B cell (primary cell): Measurements from ENCODE around the gene CDK5RAP3. TPM values are rescaled to one million over a fixed set of nuclear protein-coding genes. Genes with fewer than 3 reads are reported as not detected.

Experiments
- ATAC-seq: fragments of 200-7000 bp; cut with Tn5 transposase; one replicate; pipeline ENCODE4 v1.10.0; 2021; ENCODE audit warnings: low read depth, mild to moderate bottlenecking, moderate number of reproducible peaks, moderate library complexity
- CTCF ChIA-PET: fragments of 350-600 bp; sonication (Branson Sonifier 250); formaldehyde crosslinking; loops from one replicate; lab custom pipeline; 2021; ENCODE audit warnings: antibody characterized with exemption, inconsistent platforms; lab: Charles Lee
- POLR2A ChIA-PET: fragments of 350-600 bp; sonication (Branson Sonifier 250); formaldehyde crosslinking; loops from one replicate; lab custom pipeline; 2021; ENCODE audit warnings: antibody characterized with exemption; lab: Charles Lee
- DNase-seq: peaks from one replicate; pipeline ENCODE4 v3.0.0; 2013
- H2AFZ ChIP-seq: 2 replicates; pipeline ENCODE4 v1.6.1; 2012; ENCODE audit warnings: mild to moderate bottlenecking, low read depth, low read length; ENCODE audit not compliant: insufficient read depth, poor library complexity, severe bottlenecking
- H3K27ac ChIP-seq, 2 donors: 1 replicate in 1 of 2; 2 replicates in 1 of 2; pipeline ENCODE4 v1.5.1; 2012 to 2013; ENCODE audit warnings: low read length in 2 of 2, mild to moderate bottlenecking in 2 of 2, moderate library complexity in 1 of 2
- H3K27me3 ChIP-seq, 4 experiments: fragments of 200-600 bp in 1 of 4; sonication (generic) in 1 of 4; replicated peaks in 1 of 4; 1 replicate in 2 of 4; 2 replicates in 2 of 4; pipeline versions ENCODE4 v1.6.1 to v1.7.0; 2013 to 2016; ENCODE audit warnings: low read length in 3 of 4, mild to moderate bottlenecking in 2 of 4, mixed read lengths in 1 of 4, moderate library complexity in 1 of 4; ENCODE audit not compliant: insufficient read depth in 4 of 4, control insufficient read depth in 3 of 4; ENCODE audit errors: control extremely low read depth in 1 of 4
- H3K36me3 ChIP-seq, 2 experiments: replicated peaks in 1 of 2; 1 replicate in 1 of 2; 2 replicates in 1 of 2; pipeline versions ENCODE4 v1.6.1 to v1.7.1; 2013; ENCODE audit warnings: low read length in 1 of 2; ENCODE audit not compliant: insufficient read depth in 2 of 2, control insufficient read depth in 1 of 2; ENCODE audit errors: control extremely low read depth in 1 of 2, extremely low read depth in 1 of 2
- H3K4me1 ChIP-seq, 2 donors: fragments of 200-600 bp in 1 of 2; sonication (generic) in 1 of 2; 1 replicate in 1 of 2; 2 replicates in 1 of 2; pipeline versions ENCODE4 v1.5.1 to v1.6.1; 2013 to 2017; ENCODE audit warnings: low read length in 2 of 2; ENCODE audit not compliant: control insufficient read depth in 2 of 2, insufficient read depth in 2 of 2
- H3K4me2 ChIP-seq: replicated peaks from 2 replicates; pipeline ENCODE3; 2012; ENCODE audit warnings: mild to moderate bottlenecking, low read depth, low read length; ENCODE audit not compliant: poor library complexity, severe bottlenecking
- H3K4me3 ChIP-seq, 5 experiments: fragments of 200-600 bp in 1 of 5; sonication (generic) in 1 of 5; 1 replicate in 3 of 5; 2 replicates in 2 of 5; pipeline versions ENCODE4 v1.5.1 to v1.7.0; 2011 to 2016; ENCODE audit warnings: low read length in 4 of 5, mild to moderate bottlenecking in 4 of 5, low read depth in 2 of 5, control low read depth in 1 of 5, moderate library complexity in 1 of 5; ENCODE audit not compliant: insufficient read depth in 1 of 5; ENCODE audit errors: control extremely low read depth in 1 of 5, extremely low read depth in 1 of 5
- H3K79me2 ChIP-seq: fragments of 200-600 bp; sonication (generic); one replicate; pipeline ENCODE4 v1.6.0; 2016; ENCODE audit warnings: low read length; ENCODE audit not compliant: control insufficient read depth, insufficient read depth
- H3K9ac ChIP-seq: fragments of 200-600 bp; sonication (generic); 2 replicates; pipeline ENCODE4 v1.6.1; 2017; ENCODE audit warnings: mild to moderate bottlenecking, low read length, moderate library complexity
- H3K9me3 ChIP-seq, 3 donors: one replicate each; pipeline versions ENCODE4 v1.6.1 to v1.7.1; 2013; ENCODE audit warnings: low read length in 2 of 3; ENCODE audit not compliant: control insufficient read depth in 2 of 3, insufficient read depth in 1 of 3; ENCODE audit errors: control extremely low read depth in 1 of 3
- H4K20me1 ChIP-seq: 2 replicates; pipeline ENCODE4 v1.6.0; 2012; ENCODE audit warnings: mild to moderate bottlenecking, low read length; ENCODE audit not compliant: insufficient read depth, control insufficient read depth, poor library complexity, severe bottlenecking
- H3K27ac Mint-ChIP-seq: one replicate; pipeline ENCODE4 v1.8.0; 2021; ENCODE audit warnings: mixed read lengths
- H3K27me3 Mint-ChIP-seq: one replicate; pipeline ENCODE4 v1.8.0; 2021; ENCODE audit warnings: mixed read lengths
- H3K4me1 Mint-ChIP-seq: one replicate; pipeline ENCODE4 v1.8.0; 2021; ENCODE audit warnings: mixed read lengths
- H3K4me3 Mint-ChIP-seq: one replicate; pipeline ENCODE4 v1.8.0; 2021; ENCODE audit warnings: mixed read lengths
- H3K9me3 Mint-ChIP-seq: one replicate; pipeline ENCODE4 v1.8.0; 2022; ENCODE audit warnings: mixed read lengths; ENCODE audit not compliant: insufficient read depth
- CTCF ChIP-seq: fragments of 200-600 bp; IDR thresholded peaks from one replicate; pipeline ENCODE4 v1.8.0; 2022; ENCODE audit warnings: antibody characterized with exemption, mild to moderate bottlenecking
- EZH2 ChIP-seq: IDR thresholded peaks from 2 replicates; pipeline ENCODE4 v1.6.1; 2012; ENCODE audit warnings: borderline replicate concordance, low read depth, mild to moderate bottlenecking, moderate library complexity, low read length; ENCODE audit not compliant: insufficient read depth, poor library complexity, severe bottlenecking
- WGBS: methylation state at CpG from one replicate; pipeline ENCODE4 v1.1.5; 2013; ENCODE audit warnings: missing lambda C conversion rate; ENCODE audit not compliant: insufficient coverage; 5-methylcytosine and 5-hydroxymethylcytosine counted together
- intact Hi-C: fragments of 100-400 bp; cut with micrococcal nuclease; formaldehyde crosslinking; loops from one replicate; pipeline ENCODE4 v1.10.0; 2022
- polyA plus RNA-seq: library from polyadenylated mRNA; depleted of rRNA; stranded (reverse); fragments of >200 nt; gene quantifications from 2 replicates; pipeline ENCODE4 v1.2.3, GENCODE V29; 2012
- total RNA-seq, 2 donors: library from RNA; stranded (reverse); fragments of 120-200 nt in 1 of 2; gene quantifications; 1 replicate in 1 of 2; 2 replicates in 1 of 2; pipeline versions ENCODE4 v1.2.3 to v1.2.4, GENCODE V29; 2013 to 2022

CDK5RAP3 gene
- total and polyA plus RNA-seq, 2 donors (not counting 1 experiment from before 2014, with no cell fraction given) = 417 to 728 TPM

DNA sequence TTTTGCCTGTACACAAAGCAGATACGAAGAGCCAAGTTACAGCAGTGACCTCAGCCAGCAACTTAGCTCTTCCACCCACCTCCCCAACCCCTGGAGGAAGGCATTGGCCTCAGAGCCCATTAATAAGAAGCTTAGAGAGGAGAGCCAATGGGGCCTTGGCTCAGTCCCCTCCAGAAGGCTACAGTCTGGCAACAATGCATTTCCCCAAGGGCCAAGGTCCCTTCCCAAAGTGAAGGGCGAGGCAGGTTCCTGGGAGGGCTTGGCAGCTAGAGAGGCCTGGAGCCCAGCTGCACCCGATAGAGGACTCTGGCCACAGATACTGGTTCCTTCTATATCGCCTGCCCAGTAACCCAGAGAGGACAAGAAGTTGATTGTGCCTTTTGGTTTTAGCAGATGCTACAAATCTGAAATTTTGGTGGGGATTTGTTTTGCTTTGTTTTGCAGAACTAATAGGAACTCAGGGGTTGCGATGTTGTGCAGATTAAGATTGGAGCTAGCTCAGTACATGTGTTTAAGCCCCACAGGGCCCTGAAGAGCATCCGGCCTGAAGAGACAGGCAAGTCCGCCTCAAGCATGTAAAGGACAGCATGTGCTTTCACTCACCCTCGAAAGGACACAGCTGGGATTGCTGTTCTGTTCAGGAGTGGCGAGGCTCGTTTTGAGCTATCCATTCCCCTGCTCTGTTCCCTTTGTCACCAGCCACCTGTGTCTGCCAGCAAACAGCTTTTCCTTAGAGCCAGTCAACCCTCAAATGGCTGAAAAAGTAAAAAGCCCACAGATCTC lies 41.5 kb upstream of the CDK5RAP3 start:
- H2AFZ ChIP-seq = no peak overlapping the region
- ChIA-PET POLR2A (interaction anchor here (0.6 kb wide), 1 partner anchor 93 kb away, joined by 6 read pairs; no protein-coding TSS in a partner anchor), CTCF (interaction anchor here (1.8 kb wide), 1 partner anchor 18 kb away, joined by 5 read pairs; no protein-coding TSS in a partner anchor)
- no peaks in the 10 kb centered on the region for H3K79me2 ChIP-seq
- H3K36me3 ChIP-seq = peaks cover 13 to 45% of the 10 kb centered on the region in 2 experiments
- H3K9ac ChIP-seq = no peak overlapping the region
- Mint-ChIP-seq H3K27ac (no peak overlapping the region), H3K27me3 (no peaks in the 10 kb centered on the region), H3K4me1 (no peaks in the 10 kb centered on the region), H3K4me3 (no peak overlapping the region), H3K9me3 (no peaks in the 10 kb centered on the region)
- no peaks in the 10 kb centered on the region for H3K9me3 ChIP-seq
- H3K4me1 ChIP-seq = no peaks in the 10 kb centered on the region
- WGBS = 87% methylated on average over 10 of the region's 10 CpGs
- H3K4me2 ChIP-seq = no peak overlapping the region
- H4K20me1 ChIP-seq = no peaks in the 10 kb centered on the region
- DNase-seq = no peak
- intact Hi-C loops = no loop called here
- no peaks in the 10 kb centered on the region for H3K27me3 ChIP-seq
- TF ChIP-seq CTCF (no peak), EZH2 (no peak)
- ATAC-seq = no peak
- H3K27ac ChIP-seq = no peak overlapping the region
- H3K4me3 ChIP-seq = no peak overlapping the region

DNA sequence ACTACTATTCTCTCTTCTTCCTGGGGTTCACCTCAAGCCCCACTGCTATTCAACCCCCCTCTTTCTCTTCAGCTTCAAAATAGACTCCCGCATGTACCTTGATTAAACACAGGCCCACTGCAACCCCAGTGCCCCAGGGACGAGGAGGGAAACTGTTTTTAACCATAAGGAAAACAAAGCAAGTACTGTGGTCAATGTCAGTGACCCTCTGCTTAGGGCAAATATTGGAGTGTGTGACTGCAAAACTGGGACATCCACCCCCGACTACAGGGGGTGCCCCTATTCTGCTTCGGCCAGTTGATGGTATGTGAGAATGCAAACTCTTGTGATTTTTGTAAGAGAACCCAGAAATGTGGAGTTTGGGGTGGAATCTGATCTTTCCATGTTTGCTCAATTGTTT lies 39.1 kb upstream of the CDK5RAP3 start:
- no peak for TF ChIP-seq CTCF
- TF ChIP-seq EZH2 = no peak
- Histone ChIP-seq H3K27ac (no peak overlapping the region), H3K4me3 (no peak overlapping the region), H3K4me2 (no peak overlapping the region), H3K36me3 (peaks cover 8 to 21% of the 10 kb centered on the region in 2 experiments), H2AFZ (no peak overlapping the region), H3K9ac (no peak overlapping the region), H3K4me1 (no peaks in the 10 kb centered on the region), H3K79me2 (no peaks in the 10 kb centered on the region), H3K27me3 (no peaks in the 10 kb centered on the region), H3K9me3 (no peaks in the 10 kb centered on the region), H4K20me1 (no peaks in the 10 kb centered on the region)
- intact Hi-C loops = no loop called here
- POLR2A ChIA-PET = no interaction called here
- no peak overlapping the region for H3K4me3 Mint-ChIP-seq
- no peak for DNase-seq
- H3K4me1 Mint-ChIP-seq = no peaks in the 10 kb centered on the region
- no peak overlapping the region for H3K27ac Mint-ChIP-seq
- no peaks in the 10 kb centered on the region for H3K27me3 Mint-ChIP-seq
- no peak for ATAC-seq
- H3K9me3 Mint-ChIP-seq = no peaks in the 10 kb centered on the region
- 90% methylated on average over 2 of the region's 4 CpGs for WGBS
- CTCF ChIA-PET = no interaction called here
